DMS53 treated with DMSO at 0.1 percent for 48 hours (cell line): Measurements from ENCODE around the gene GUCY1A2.

Experiments
- DNase-seq: peaks from one replicate; lab custom pipeline; 2025; ENCODE audit not compliant: unreplicated experiment; lab: John Stamatoyannopoulos, UW

Gene GUCY1A2

GRCh38 chr11:106999196-106999595 is 19.1 kb downstream of the GUCY1A2 start:
- DNase-seq = no peak

- DNase-seq = no peak
Measured at GRCh38 chr11:106998916-106999188, 19.4 kb downstream of the GUCY1A2 start.

GRCh38 chr11:106998116-106998915 is 20.0 kb downstream of the GUCY1A2 start:
- DNase-seq = no peak

GRCh38 chr11:106997227-106997626 is 21.0 kb downstream of the GUCY1A2 start:
- DNase-seq = no peak

- no peak for DNase-seq
Measured at GRCh38 chr11:106996691-106997090, 21.6 kb downstream of the GUCY1A2 start.

GRCh38 chr11:106990331-106990730 is 27.9 kb downstream of the GUCY1A2 start:
- no peak for DNase-seq

- no peak for DNase-seq
Measured at GRCh38 chr11:106989078-106989455, 29.2 kb downstream of the GUCY1A2 start.

- DNase-seq = no peak
Measured at GRCh38 chr11:106988151-106989077, 29.9 kb downstream of the GUCY1A2 start.

- no peak for DNase-seq
Measured at GRCh38 chr11:106986673-106987072, 31.6 kb downstream of the GUCY1A2 start.

GRCh38 chr11:106986261-106986660 is 32.0 kb downstream of the GUCY1A2 start:
- DNase-seq = no peak

- no peak for DNase-seq
Measured at GRCh38 chr11:106983991-106984390, 34.3 kb downstream of the GUCY1A2 start.

- DNase-seq = no peak
Measured at GRCh38 chr11:106983261-106983660, 35.0 kb downstream of the GUCY1A2 start.

- no peak for DNase-seq
Measured at GRCh38 chr11:106974831-106975230, 43.4 kb downstream of the GUCY1A2 start.

- DNase-seq = no peak
Measured at GRCh38 chr11:106971864-106972263, 46.4 kb downstream of the GUCY1A2 start.

GRCh38 chr11:106969644-106970355 is 48.5 kb downstream of the GUCY1A2 start:
- no peak for DNase-seq

GRCh38 chr11:106962995-106963394 is 55.3 kb downstream of the GUCY1A2 start:
- no peak for DNase-seq

- DNase-seq = no peak
Measured at GRCh38 chr11:106961518-106961917, 56.8 kb downstream of the GUCY1A2 start.

- DNase-seq = no peak
Measured at GRCh38 chr11:106961048-106961447, 57.2 kb downstream of the GUCY1A2 start.

GRCh38 chr11:106959800-106960199 is 58.5 kb downstream of the GUCY1A2 start:
- DNase-seq = no peak

- no peak for DNase-seq
Measured at GRCh38 chr11:106959386-106959785, 58.9 kb downstream of the GUCY1A2 start.

GRCh38 chr11:106958517-106959248 is 59.6 kb downstream of the GUCY1A2 start:
- no peak for DNase-seq
